H1 (cell line): ENCODE results near the gene RNU5D-1. TPM values are rescaled to one million over a fixed set of nuclear protein-coding genes. Genes with fewer than 3 reads are reported as not detected.
A peak's percentile ranks its signal among the peaks of the same experiment; 100 is the strongest.

Experiments used
- CTCF ChIA-PET: fragments of 300-600 bp; sonication (Branson Sonifier 250); formaldehyde crosslinking; loops from one replicate; lab custom pipeline; 2021; ENCODE audit not compliant: partially characterized antibody; lab: Charles Lee
- POLR2A ChIA-PET: fragments of 300-600 bp; sonication (Branson Sonifier 250); formaldehyde crosslinking; loops from one replicate; lab custom pipeline; 2021; ENCODE audit warnings: inconsistent platforms; ENCODE audit not compliant: partially characterized antibody; lab: Charles Lee
- DNase-seq, 2 experiments: peaks; one replicate each; pipeline versions ENCODE4 v3.0.0 to v3.0.0-alpha.2; 2010 to 2022; ENCODE audit warnings: low spot score in 2 of 2, low read depth in 1 of 2, mixed read lengths in 1 of 2
- FAIRE-seq: peaks from 2 replicates; lab custom pipeline; 2011; peaks lifted over from hg19 to GRCh38; lab: Jason Lieb, UNC
- H2AFZ ChIP-seq: 2 replicates; pipeline ENCODE4 v1.8.1; 2012; ENCODE audit warnings: low read length, inconsistent platforms
- H2AK5ac ChIP-seq: 2 replicates; pipeline ENCODE4 v1.6.1; 2013; ENCODE audit warnings: low read depth, low read length
- H2BK120ac ChIP-seq: replicated peaks from 2 replicates; pipeline ENCODE3; 2013; ENCODE audit warnings: low read depth, low read length, inconsistent platforms
- H2BK12ac ChIP-seq: 2 replicates; pipeline ENCODE4 v1.6.1; 2013; ENCODE audit warnings: low read depth, low read length
- H2BK15ac ChIP-seq: 2 replicates; pipeline ENCODE4 v1.6.1; 2013; ENCODE audit warnings: low read length
- H2BK20ac ChIP-seq: 2 replicates; pipeline ENCODE4 v1.6.1; 2013; ENCODE audit warnings: low read length
- H2BK5ac ChIP-seq: 2 replicates; pipeline ENCODE4 v1.6.1; 2013; ENCODE audit warnings: low read depth, low read length
- H3K14ac ChIP-seq: 2 replicates; pipeline ENCODE4 v1.6.1; 2013; ENCODE audit warnings: inconsistent platforms; ENCODE audit not compliant: insufficient read length
- H3K18ac ChIP-seq: 2 replicates; pipeline ENCODE4 v1.6.1; 2013; ENCODE audit warnings: low read length; ENCODE audit errors: extremely low read depth
- H3K23ac ChIP-seq: 2 replicates; pipeline ENCODE4 v1.6.1; 2013; ENCODE audit warnings: inconsistent platforms; ENCODE audit not compliant: insufficient read length
- H3K23me2 ChIP-seq: 2 replicates; pipeline ENCODE4 v1.6.1; 2013; ENCODE audit warnings: low read depth, low read length
- H3K27ac ChIP-seq: 2 replicates; pipeline ENCODE4 v1.6.1; 2011; ENCODE audit warnings: low read depth, low read length, inconsistent platforms
- H3K27me3 ChIP-seq, 4 experiments: replicated peaks in 1 of 4; 1 replicate in 1 of 4; 2 replicates in 3 of 4; pipeline versions ENCODE4 v1.6.1 to v1.8.1; 2011 to 2013; ENCODE audit warnings: low read length in 3 of 4, mild to moderate bottlenecking in 3 of 4, inconsistent platforms in 2 of 4, mixed read lengths in 2 of 4, moderate library complexity in 1 of 4; ENCODE audit not compliant: control insufficient read depth in 3 of 4, insufficient read depth in 3 of 4; ENCODE audit errors: extremely low read depth in 1 of 4
- H3K36me3 ChIP-seq, 4 experiments: 2 replicates each; pipeline versions ENCODE4 v1.6.1 to v1.8.1; 2011 to 2013; ENCODE audit warnings: mild to moderate bottlenecking in 4 of 4, low read length in 3 of 4, moderate library complexity in 2 of 4, control low read depth in 1 of 4, inconsistent platforms in 1 of 4; ENCODE audit not compliant: insufficient read depth in 4 of 4, control insufficient read depth in 2 of 4
- H3K4ac ChIP-seq: replicated peaks from 2 replicates; pipeline ENCODE3; 2013; ENCODE audit warnings: low read length, low read depth, mixed read lengths, inconsistent platforms; ENCODE audit not compliant: insufficient read length
- H3K4me1 ChIP-seq, 4 experiments: replicated peaks in 1 of 4; 1 replicate in 1 of 4; 2 replicates in 3 of 4; pipeline versions ENCODE4 v1.6.1 to v1.8.1; 2011 to 2013; ENCODE audit warnings: low read length in 3 of 4, inconsistent platforms in 2 of 4, mixed read lengths in 1 of 4; ENCODE audit not compliant: insufficient read depth in 4 of 4, control insufficient read depth in 3 of 4
- H3K4me2 ChIP-seq, 2 experiments: 2 replicates each; pipeline versions ENCODE4 v1.6.1 to v1.8.1; 2011 to 2013; ENCODE audit warnings: low read depth in 2 of 2, low read length in 2 of 2, control low read depth in 1 of 2, inconsistent platforms in 1 of 2, mild to moderate bottlenecking in 1 of 2; ENCODE audit not compliant: insufficient read depth in 1 of 2
- H3K4me3 ChIP-seq, 4 experiments: fragments of 200-600, 300-600 bp in 1 of 4; sonication (generic), shearing (Covaris generic), sonication (Bioruptor Twin) in 1 of 4; 2 replicates each; pipeline versions ENCODE4 v1.5.1 to v1.8.1; 2011 to 2016; ENCODE audit warnings: low read length in 4 of 4, low read depth in 3 of 4, control low read depth in 2 of 4, inconsistent platforms in 2 of 4, mild to moderate bottlenecking in 2 of 4, mixed read lengths in 1 of 4, moderate library complexity in 1 of 4; ENCODE audit not compliant: insufficient read depth in 2 of 4; ENCODE audit errors: extremely low read depth in 1 of 4
- H3K56ac ChIP-seq: replicated peaks from 2 replicates; pipeline ENCODE3; 2013; ENCODE audit warnings: low read depth, mild to moderate bottlenecking, mixed read lengths, low read length, inconsistent platforms; ENCODE audit not compliant: insufficient read length
- H3K79me1 ChIP-seq: 2 replicates; pipeline ENCODE4 v1.6.1; 2013; ENCODE audit warnings: low read depth, low read length, control low read depth
- H3K79me2 ChIP-seq, 2 experiments: 2 replicates each; pipeline versions ENCODE4 v1.6.1 to v1.8.1; 2012 to 2013; ENCODE audit warnings: low read length in 2 of 2, mild to moderate bottlenecking in 2 of 2, inconsistent platforms in 1 of 2; ENCODE audit not compliant: insufficient read depth in 2 of 2, control insufficient read depth in 1 of 2
- H3K9ac ChIP-seq, 4 experiments: replicated peaks in 1 of 4; 1 replicate in 1 of 4; 2 replicates in 3 of 4; pipeline versions ENCODE4 v1.6.1 to v1.8.1; 2011 to 2013; ENCODE audit warnings: low read depth in 3 of 4, low read length in 3 of 4, control low read depth in 2 of 4, mild to moderate bottlenecking in 2 of 4, moderate library complexity in 2 of 4, inconsistent platforms in 1 of 4; ENCODE audit errors: extremely low read depth in 1 of 4
- H3K9me3 ChIP-seq, 2 experiments: 2 replicates each; pipeline versions ENCODE4 v1.6.1 to v1.8.1; 2012 to 2013; ENCODE audit warnings: mild to moderate bottlenecking in 2 of 2, moderate library complexity in 2 of 2, control low read depth in 1 of 2, inconsistent platforms in 1 of 2, low read depth in 1 of 2, low read length in 1 of 2, mixed read lengths in 1 of 2; ENCODE audit not compliant: insufficient read depth in 2 of 2
- H4K20me1 ChIP-seq, 2 experiments: replicated peaks in 1 of 2; 2 replicates each; pipeline versions ENCODE3 to v1.8.1; 2011 to 2013; ENCODE audit warnings: inconsistent platforms in 2 of 2, low read length in 2 of 2, mild to moderate bottlenecking in 1 of 2; ENCODE audit not compliant: insufficient read depth in 2 of 2, control insufficient read depth in 1 of 2
- H4K5ac ChIP-seq: 2 replicates; pipeline ENCODE4 v1.6.1; 2013; ENCODE audit warnings: low read length, low read depth, mixed read lengths, inconsistent platforms; ENCODE audit not compliant: insufficient read length
- H4K8ac ChIP-seq: 2 replicates; pipeline ENCODE4 v1.8.0; 2013; ENCODE audit warnings: mild to moderate bottlenecking, moderate library complexity, low read length, inconsistent platforms; ENCODE audit not compliant: insufficient read depth; ENCODE audit errors: extremely low read depth
- H4K91ac ChIP-seq: replicated peaks from 2 replicates; pipeline ENCODE3; 2013; ENCODE audit warnings: low read length, mixed read lengths, inconsistent platforms; ENCODE audit not compliant: insufficient read length
- BCL11A ChIP-seq, 2 experiments: IDR thresholded peaks; one replicate each; pipeline ENCODE4 v1.6.1; 2011; ENCODE audit warnings: low read depth in 2 of 2, low read length in 2 of 2, mild to moderate bottlenecking in 2 of 2
- BRCA1 ChIP-seq: IDR thresholded peaks from 2 replicates; pipeline ENCODE4 v1.6.1; 2012; ENCODE audit warnings: low read depth, low read length, improper control_type of control experiment
- CBX5 ChIP-seq: fragments of 300-800, 300-1000 bp; sonication (generic); IDR thresholded peaks from 2 replicates; pipeline ENCODE4 v1.7.1; 2016; ENCODE audit warnings: antibody characterized with exemption, low read length, low read depth
- KDM4A ChIP-seq: IDR thresholded peaks from one replicate; pipeline ENCODE4 v1.7.1; 2012; ENCODE audit warnings: low read depth, mild to moderate bottlenecking, moderate library complexity, low read length, inconsistent platforms; ENCODE audit not compliant: severe bottlenecking
- MAFK ChIP-seq: IDR thresholded peaks from 2 replicates; pipeline ENCODE4 v1.6.1; 2012; ENCODE audit warnings: low read depth, mild to moderate bottlenecking, improper control_type of control experiment, low read length
- NRF1 ChIP-seq: IDR thresholded peaks from 2 replicates; pipeline ENCODE4 v1.6.1; 2011; ENCODE audit warnings: mild to moderate bottlenecking, low read depth, low read length, improper control_type of control experiment
- POLR2AphosphoS5 ChIP-seq: IDR thresholded peaks from 2 replicates; pipeline ENCODE4 v1.6.1; 2011; ENCODE audit warnings: low read depth, low read length
- SUZ12 ChIP-seq: fragments of 200-600 bp; sonication (generic); IDR thresholded peaks from 2 replicates; pipeline ENCODE4 v1.6.1; 2012; ENCODE audit warnings: mild to moderate bottlenecking, inconsistent platforms, low read length, moderate library complexity, mixed read lengths
- TBP ChIP-seq: IDR thresholded peaks from 2 replicates; pipeline ENCODE4 v1.6.1; 2011; ENCODE audit warnings: low read depth, low read length, improper control_type of control experiment
- TCF12 ChIP-seq: IDR thresholded peaks from 2 replicates; pipeline ENCODE4 v1.6.1; 2011; ENCODE audit warnings: low read depth, mild to moderate bottlenecking, low read length
- WGBS, 2 experiments: shearing (Covaris generic) in 1 of 2; methylation state at CpG; one replicate each; pipeline versions ENCODE4 v1.1.6 to v1.1.7; 2013 to 2015; ENCODE audit warnings: low lambda C conversion rate in 2 of 2, mixed read lengths in 2 of 2, inconsistent platforms in 1 of 2, low coverage in 1 of 2, missing lambda C conversion rate in 1 of 2; ENCODE audit not compliant: insufficient replicate concordance in 2 of 2, insufficient coverage in 1 of 2, insufficient read length in 1 of 2; ENCODE audit errors: extremely low coverage in 1 of 2, missing lambda C conversion rate in 1 of 2; 5-methylcytosine and 5-hydroxymethylcytosine counted together
- polyA plus RNA-seq, 7 experiments: library from polyadenylated mRNA; depleted of rRNA in 3 of 7; stranded (reverse) in 5 of 7; unstranded in 2 of 7; fragments of >200 nt in 5 of 7; fragments of 200-250 nt in 2 of 7; gene quantifications; 1 replicate in 5 of 7; 2 replicates in 1 of 7; 4 replicates in 1 of 7; pipeline versions ENCODE4 v1.2.1 to v1.2.3, GENCODE V29; 2011 to 2013; ENCODE audit warnings: missing spikeins in 2 of 7, mixed read lengths in 2 of 7
- total RNA-seq: library from RNA; stranded (reverse); fragmentation: NEBNext Ultra II Directional; extraction: Animal tissue kit (Norgen Biotek cat#: 25700); gene quantifications from 2 replicates; pipeline ENCODE4 v1.2.1, GENCODE V29; 2021
- TF ChIP-seq, protein P1 (sequence below): IDR thresholded peaks from 2 replicates; pipeline ENCODE4 v1.6.1; 2012; ENCODE audit warnings: inconsistent platforms
- TF ChIP-seq, protein P2 (sequence below): IDR thresholded peaks from 2 replicates; pipeline ENCODE4 v1.6.1; 2012; ENCODE audit warnings: low read length, inconsistent platforms

RNU5D-1 gene
- total and polyA plus RNA-seq, 2 of the 8 experiments (the other 6 are each of a cell fraction or from before 2014, with no cell fraction given): under 0.01 TPM; not detected in 1

DNA sequence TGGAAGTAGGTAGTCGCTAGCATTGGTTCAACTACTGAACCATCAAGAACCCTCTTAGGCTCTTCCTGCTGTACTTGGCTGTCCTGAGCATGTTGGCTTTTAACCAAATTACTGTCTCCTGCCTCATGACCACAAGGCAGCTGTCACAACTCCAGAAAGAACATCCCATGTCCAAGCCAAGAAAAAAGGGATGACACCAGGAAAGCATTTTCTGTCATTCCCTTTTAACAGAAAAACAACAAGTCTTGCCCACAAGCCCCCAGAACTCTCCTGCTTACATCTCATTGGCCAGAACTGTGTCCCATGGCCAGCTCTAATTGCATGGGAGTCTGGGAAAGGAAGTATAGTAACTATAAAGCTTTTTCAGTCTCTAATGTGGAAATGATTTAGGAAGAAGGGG lies 2.4 kb upstream of the RNU5D-1 start:
- no peak for DNase-seq
- Histone ChIP-seq H3K4ac (no peak overlapping the region), H3K79me2 (no peaks in the 10 kb centered on the region), H3K23me2 (no peaks in the 10 kb centered on the region), H3K4me3 (no peak overlapping the region), H4K8ac (no peak overlapping the region), H3K4me2 (no peak overlapping the region), H3K18ac (no peak overlapping the region), H4K91ac (no peak overlapping the region), H3K79me1 (no peaks in the 10 kb centered on the region), H3K56ac (no peak overlapping the region), H3K4me1 (peaks cover 0 to 3% (median 0%) of the 10 kb centered on the region in 4 experiments; a peak in 2 of 7 replicates), H3K23ac (no peak overlapping the region), H2AFZ (0 out of 2 replicates have a peak overlapping the region, but pooled peaks have one; percentile 14), H2BK12ac (no peak overlapping the region), H2BK5ac (no peak overlapping the region), H2BK120ac (no peak overlapping the region), H3K14ac (no peak overlapping the region), H3K27ac (no peak overlapping the region), H2BK15ac (0 out of 2 replicates have a peak overlapping the region, but pooled peaks have one; percentile 88), H3K36me3 (no peaks in the 10 kb centered on the region), H2BK20ac (no peak overlapping the region), H3K9ac (no peak overlapping the region), H2AK5ac (no peak overlapping the region), H4K20me1 (no peaks in the 10 kb centered on the region), H3K27me3 (no peaks in the 10 kb centered on the region), H3K9me3 (peaks cover 0 to 5% of the 10 kb centered on the region in 2 experiments; a peak in 1 of 4 replicates), H4K5ac (no peak overlapping the region)
- ChIA-PET CTCF (interaction anchor here (0.7 to 10.5 kb wide), 6 partner anchors 12 to 88 kb away, joined by 4 to 107 read pairs (median 28); partner anchors contain the start of genes BEST4, BTBD19 and RPS8), POLR2A (interaction anchor here (0.7 to 22.5 kb wide), 5 partner anchors 11 to 87 kb away, joined by 3 to 428 read pairs (median 3); partner anchors contain the start of genes BEST4, PLK3 and RPS8)
- no peak for FAIRE-seq
- 71% methylated on average over 1 of the region's 1 CpG; no CpG with 5 or more reads in 1 of the 2 experiments for WGBS, 2 experiments
- no peak for TF ChIP-seq BCL11A (IDR thresholded peaks at IDR 0.05; ENCODE audit: low read depth in 2 of 2, low read length in 2 of 2)
- no peak for TF ChIP-seq MAFK
- TF ChIP-seq, protein P1, sequence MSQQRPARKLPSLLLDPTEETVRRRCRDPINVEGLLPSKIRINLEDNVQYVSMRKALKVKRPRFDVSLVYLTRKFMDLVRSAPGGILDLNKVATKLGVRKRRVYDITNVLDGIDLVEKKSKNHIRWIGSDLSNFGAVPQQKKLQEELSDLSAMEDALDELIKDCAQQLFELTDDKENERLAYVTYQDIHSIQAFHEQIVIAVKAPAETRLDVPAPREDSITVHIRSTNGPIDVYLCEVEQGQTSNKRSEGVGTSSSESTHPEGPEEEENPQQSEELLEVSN: no peak
- no peak for TF ChIP-seq BRCA1
- TF ChIP-seq TBP: no peak
- TF ChIP-seq TCF12: no peak
- TF ChIP-seq, protein P2, sequence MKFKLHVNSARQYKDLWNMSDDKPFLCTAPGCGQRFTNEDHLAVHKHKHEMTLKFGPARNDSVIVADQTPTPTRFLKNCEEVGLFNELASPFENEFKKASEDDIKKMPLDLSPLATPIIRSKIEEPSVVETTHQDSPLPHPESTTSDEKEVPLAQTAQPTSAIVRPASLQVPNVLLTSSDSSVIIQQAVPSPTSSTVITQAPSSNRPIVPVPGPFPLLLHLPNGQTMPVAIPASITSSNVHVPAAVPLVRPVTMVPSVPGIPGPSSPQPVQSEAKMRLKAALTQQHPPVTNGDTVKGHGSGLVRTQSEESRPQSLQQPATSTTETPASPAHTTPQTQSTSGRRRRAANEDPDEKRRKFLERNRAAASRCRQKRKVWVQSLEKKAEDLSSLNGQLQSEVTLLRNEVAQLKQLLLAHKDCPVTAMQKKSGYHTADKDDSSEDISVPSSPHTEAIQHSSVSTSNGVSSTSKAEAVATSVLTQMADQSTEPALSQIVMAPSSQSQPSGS: no peak
- no peak for TF ChIP-seq NRF1
- TF ChIP-seq CBX5: no peak
- no peak for TF ChIP-seq SUZ12
- no peak for TF ChIP-seq POLR2AphosphoS5
- no peak for TF ChIP-seq KDM4A
